Right lobe of liver (tissue), 4 donors: ENCODE measurements around the gene MYO1H.

Experiments used
- CTCF ChIP-seq, 4 donors: fragments of 200-600 bp in 3 of 4; fragments of 450-650 bp in 1 of 4; IDR thresholded peaks; one replicate each; pipeline versions ENCODE4 v1.5.1 to v1.8.0; 2016 to 2022; ENCODE audit warnings: antibody characterized with exemption in 4 of 4, mild to moderate bottlenecking in 2 of 4
- POLR2A ChIP-seq: fragments of 450-650 bp; IDR thresholded peaks from one replicate; pipeline ENCODE4 v1.6.1; 2017; ENCODE audit warnings: antibody characterized with exemption, mild to moderate bottlenecking
- donor health status: DM: no; HTN: no; CAD: no.
- donor health status: DM: no; HTN: no; CAD: no.
- donor health status: DM: no; HTN: yes; CAD: no.

GRCh38 chr12:109389146-109389545 lies 41.4 kb downstream of the MYO1H start:
- TF ChIP-seq CTCF (IDR thresholded peaks at IDR 0.05) = no peak
- no peak for TF ChIP-seq POLR2A
